ENCODE data around the gene TRIM5.
A peak's percentile ranks its signal among the peaks of the same experiment; 100 is the strongest.
"Not testable (repeated sequence)": the region's sequence is repeated elsewhere in the genome, so short reads cannot be mapped to it uniquely, and the experiment has no call there.

The TRIM5 gene

DNA sequence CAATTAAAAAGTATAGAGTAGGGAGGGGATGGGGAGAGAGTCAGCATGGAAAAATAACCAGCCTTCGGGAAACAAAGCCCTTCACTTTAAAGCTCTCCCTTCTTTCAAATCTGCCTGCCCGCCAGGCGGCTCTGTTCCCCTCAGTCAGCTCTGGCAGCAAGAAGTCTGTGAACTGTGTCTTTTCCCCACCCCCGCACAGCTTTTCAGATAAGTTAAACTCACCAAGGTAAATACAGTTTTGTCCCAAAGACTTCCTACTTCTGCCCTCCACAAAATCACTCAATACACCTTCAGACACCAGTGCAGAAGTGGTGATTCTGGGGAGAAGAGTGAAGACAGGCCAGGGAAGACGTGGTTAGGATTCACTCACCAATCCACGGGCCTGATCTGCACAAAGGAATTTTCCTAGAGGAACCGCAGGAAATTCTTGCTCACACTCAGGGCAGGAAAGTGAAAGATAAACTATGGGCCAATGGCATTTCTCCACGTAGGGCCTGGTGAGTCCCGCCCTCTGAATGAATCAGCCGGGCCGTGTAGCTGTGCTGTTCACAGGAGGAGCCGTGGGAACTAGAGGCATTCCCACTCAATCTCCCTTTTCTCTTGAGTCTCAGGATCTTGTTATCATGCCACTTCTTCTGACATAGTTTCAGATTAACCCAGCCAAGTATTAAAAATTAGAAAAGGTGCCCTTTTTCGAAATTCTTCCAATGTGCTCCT is at the start of gene TRIM5:
TRIM5 (minus strand) TSS at position 429 of the 717 bp plus-strand sequence. CDS start 4,897 bp downstream, outside the sequence.
- DNase-seq: peak; percentile 66

DNA sequence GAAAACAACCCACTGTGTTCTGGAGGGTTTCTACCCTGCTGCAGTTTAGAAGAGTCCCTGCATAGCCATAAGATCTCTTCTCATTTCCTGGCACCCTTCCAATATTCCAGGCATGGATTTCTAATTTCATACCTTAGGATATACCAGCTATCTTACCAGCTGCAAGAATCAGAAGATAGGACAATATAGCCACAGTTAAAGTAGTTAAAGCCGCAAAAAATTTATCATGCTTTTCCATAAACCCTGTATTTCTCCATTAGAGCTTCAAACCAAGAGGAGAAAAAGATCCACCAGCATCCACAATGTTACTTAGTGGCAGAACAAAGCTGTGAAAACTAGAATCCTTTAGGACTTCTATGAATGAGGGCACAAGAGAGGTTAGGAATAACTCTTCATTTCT is 42.8 kb upstream of the TRIM5 start:
- no peak for DNase-seq

DNA sequence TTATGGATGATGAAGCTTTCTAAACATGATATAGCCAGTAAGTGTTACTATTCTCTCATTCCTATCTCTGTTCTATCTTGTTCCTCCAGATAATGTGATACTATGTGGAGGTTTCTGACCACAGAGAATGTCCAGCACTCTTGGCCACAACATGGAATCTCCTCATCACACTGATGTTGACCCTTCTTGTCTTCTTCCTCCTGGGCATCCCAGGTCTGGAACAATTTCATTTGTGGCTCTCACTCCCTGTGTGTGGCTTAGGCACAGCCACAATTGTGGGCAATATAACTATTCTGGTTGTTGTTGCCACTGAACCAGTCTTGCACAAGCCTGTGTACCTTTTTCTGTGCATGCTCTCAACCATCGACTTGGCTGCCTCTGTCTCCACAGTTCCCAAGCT is 41.5 kb upstream of the TRIM5 start:
- no peak for DNase-seq

GRCh38 chr11:5722622-5723021 is 37.7 kb upstream of the TRIM5 start:
- DNase-seq: no peak

GRCh38 chr11:5719703-5720495 is 35.0 kb upstream of the TRIM5 start:
- DNase-seq: no peak

DNA sequence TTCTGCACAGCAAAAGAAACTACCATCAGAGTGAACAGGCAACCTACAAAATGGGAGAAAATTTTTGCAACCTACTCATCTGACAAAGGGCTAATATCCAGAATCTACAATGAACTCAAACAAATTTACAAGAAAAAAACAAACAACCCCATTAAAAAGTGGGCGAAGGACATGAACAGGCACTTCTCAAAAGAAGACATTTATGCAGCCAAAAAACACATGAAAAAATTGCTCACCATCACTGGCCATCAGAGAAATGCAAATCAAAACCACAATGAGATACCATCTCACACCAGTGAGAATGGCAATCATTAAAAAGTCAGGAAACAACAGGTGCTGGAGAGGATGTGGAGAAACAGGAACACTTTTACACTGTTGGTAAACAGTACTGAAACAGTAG is 31.6 kb upstream of the TRIM5 start:
- not testable (repeated sequence) for DNase-seq

GRCh38 chr11:5713695-5714094 is 28.8 kb upstream of the TRIM5 start:
- DNase-seq: no peak

- no peak for DNase-seq
Observed at GRCh38 chr11:5712507-5712906, 27.6 kb upstream of the TRIM5 start.

DNA sequence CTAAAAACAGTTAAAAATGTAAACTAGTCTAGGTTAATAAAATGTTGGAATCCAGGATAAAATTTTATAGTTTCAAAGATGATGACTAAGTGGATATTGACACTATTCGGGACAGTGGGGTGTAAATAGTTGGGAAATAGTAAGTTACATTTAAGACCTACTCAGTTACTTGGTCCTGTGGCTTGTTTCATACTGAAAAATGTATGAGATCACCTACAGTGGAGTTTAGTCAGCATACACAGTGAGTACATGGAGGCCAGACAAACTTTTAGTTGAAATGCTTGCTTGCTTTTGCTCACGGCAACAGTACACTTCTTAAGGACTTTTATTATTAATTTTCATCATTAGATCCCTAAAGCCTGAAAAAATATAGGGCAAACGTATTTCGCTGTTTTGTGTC is 20.8 kb upstream of the TRIM5 start:
- no peak for DNase-seq

GRCh38 chr11:5703741-5704536 is 19.1 kb upstream of the TRIM5 start:
- DNase-seq: no peak

DNA sequence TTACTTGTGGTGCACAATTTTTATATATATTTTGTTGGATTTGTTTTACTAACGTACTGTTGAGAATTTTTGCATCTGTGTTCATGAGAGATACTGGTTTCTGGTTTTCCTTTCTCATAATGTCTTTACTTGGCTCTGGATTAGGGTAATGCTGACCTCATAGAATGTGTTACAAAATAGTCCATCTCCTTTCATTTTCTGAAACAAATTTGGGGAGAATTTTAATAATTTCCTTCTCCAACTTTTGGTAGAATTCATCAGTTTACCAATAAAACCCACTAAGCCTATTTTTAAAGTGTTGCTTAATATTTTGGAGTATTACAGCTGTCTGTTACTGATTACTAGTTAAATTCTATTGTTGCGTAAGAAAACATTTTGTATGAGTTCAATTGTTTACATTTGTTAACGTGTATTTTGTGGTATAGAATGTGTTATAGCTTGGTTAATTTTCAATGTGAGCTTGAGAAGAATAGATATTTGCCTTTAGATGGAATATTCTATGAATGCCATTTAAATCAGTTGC is 16.2 kb upstream of the TRIM5 start:
- no peak for DNase-seq

- no peak for DNase-seq
Observed at GRCh38 chr11:5700421-5701054, 15.7 kb upstream of the TRIM5 start.

- DNase-seq: no peak
Observed at GRCh38 chr11:5698281-5698680, 13.4 kb upstream of the TRIM5 start.

DNA sequence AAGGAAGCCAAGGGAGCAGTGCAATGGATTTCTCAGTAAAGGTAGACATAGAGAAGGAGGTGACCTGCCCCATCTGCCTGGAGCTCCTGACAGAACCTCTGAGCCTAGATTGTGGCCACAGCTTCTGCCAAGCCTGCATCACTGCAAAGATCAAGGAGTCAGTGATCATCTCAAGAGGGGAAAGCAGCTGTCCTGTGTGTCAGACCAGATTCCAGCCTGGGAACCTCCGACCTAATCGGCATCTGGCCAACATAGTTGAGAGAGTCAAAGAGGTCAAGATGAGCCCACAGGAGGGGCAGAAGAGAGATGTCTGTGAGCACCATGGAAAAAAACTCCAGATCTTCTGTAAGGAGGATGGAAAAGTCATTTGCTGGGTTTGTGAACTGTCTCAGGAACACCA is 11.3 kb upstream of the TRIM5 start:
- DNase-seq: no peak

GRCh38 chr11:5695580-5695979 is 10.7 kb upstream of the TRIM5 start:
- DNase-seq: no peak

GRCh38 chr11:5694642-5695041 is 9.8 kb upstream of the TRIM5 start:
- DNase-seq: no peak

GRCh38 chr11:5691964-5692361 is 7.1 kb upstream of the TRIM5 start:
- DNase-seq: no peak

DNA sequence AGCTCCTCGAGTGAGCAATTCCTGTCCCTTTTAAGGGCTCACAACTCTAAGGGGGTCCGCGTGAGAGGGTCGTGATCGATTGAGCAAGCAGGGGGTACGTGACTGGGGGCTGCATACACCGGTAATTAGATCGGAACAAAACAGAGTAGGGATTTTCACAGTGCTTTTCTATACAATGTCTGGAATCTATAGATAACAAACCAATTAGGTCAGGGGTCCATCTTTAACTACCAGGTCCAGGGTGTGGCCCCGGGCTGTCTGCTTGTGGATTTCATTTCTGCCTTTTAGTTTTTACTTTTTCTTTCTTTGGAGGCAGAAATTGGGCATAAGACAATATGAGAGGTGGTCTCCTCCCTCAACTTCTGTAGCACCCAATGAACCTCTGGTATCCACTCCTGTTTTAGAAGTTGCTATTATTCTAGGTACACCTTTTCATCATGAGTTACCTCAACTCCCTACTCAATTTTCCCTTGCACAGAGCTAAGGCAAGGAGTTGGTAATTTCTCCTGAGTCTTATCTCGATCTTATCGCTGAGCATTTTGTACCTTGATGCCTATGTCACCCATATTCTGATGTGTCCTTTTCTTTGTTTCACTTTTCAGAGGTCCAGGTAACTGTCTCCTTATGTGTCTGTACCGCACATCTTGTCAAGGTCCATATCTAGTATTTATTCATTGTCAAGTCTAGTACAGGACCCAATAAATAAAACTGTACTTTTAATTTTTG is 6.5 kb upstream of the TRIM5 start:
- not testable (repeated sequence) for DNase-seq

- DNase-seq: no peak
Observed at GRCh38 chr11:5690736-5691135, 5.9 kb upstream of the TRIM5 start.

DNA sequence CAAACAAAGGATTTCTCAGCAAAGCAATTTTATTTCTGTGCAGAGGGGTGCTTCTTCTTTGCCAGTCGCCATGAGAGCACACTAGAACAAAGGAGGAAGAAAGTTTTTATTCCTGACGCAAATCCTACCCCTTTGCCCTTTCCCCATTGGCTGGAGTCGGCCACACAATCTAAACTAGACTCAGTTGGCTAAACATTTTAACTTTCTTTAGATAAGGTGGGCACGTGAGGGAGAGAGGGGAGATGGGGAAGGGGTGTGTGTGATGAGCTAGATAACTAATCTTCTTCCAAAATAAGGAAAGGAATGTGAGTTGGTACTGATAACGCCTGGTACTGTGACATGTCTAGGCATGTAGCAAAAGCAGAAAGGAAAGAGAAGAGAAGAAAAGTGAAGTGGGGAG is 5.3 kb upstream of the TRIM5 start:
- DNase-seq: no peak

DNA sequence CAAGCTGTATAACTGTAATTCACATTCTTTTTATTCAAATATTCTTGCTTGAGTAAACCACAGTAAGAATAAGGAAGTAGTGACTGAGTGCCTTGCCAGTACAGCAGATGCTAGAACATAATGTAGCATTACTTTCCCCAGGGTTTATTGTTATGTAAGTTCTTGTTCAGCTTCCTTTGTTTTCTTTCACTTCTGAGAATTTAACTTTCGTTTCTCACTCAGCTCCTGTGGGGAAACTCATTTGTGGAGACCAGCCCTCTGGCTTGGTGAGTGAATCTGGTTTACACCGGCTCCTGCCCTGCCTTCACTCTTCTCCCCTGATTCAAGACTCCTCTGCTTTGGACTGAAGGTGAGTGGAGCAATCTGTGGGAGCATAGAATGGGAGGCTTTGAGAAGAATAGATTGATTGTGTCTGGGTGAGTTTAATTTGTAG is 4.7 kb upstream of the TRIM5 start, which contains the start of gene TRIM22:
TRIM22 (plus strand) TSS at position 240 of the 433 bp plus-strand sequence. CDS start 6,443 bp downstream, outside the sequence.
- DNase-seq: peak; percentile 41

GRCh38 chr11:5688482-5688881 is 3.6 kb upstream of the TRIM5 start:
- DNase-seq: no peak
